H1 (cell line): ENCODE measurements around the gene SLIT2.

Experiments used
- CREB1 ChIP-seq: IDR thresholded peaks from 2 replicates; pipeline ENCODE4 v1.6.1; 2012; ENCODE audit warnings: inconsistent platforms
- CTCF ChIP-seq, 3 experiments: IDR thresholded peaks; 1 replicate in 2 of 3; 2 replicates in 1 of 3; pipeline versions ENCODE4 v1.5.1 to v1.6.1; 2011; ENCODE audit warnings: low read length in 3 of 3, mild to moderate bottlenecking in 3 of 3, inconsistent platforms in 2 of 3, low read depth in 1 of 3, moderate library complexity in 1 of 3; ENCODE audit not compliant: insufficient read depth in 1 of 3; ENCODE audit errors: control extremely low read depth in 1 of 3
- POLR2A ChIP-seq, 2 experiments: IDR thresholded peaks; 1 replicate in 1 of 2; 2 replicates in 1 of 2; pipeline ENCODE4 v1.6.1; 2011; ENCODE audit warnings: low read depth in 2 of 2, low read length in 2 of 2, mild to moderate bottlenecking in 2 of 2; ENCODE audit errors: control extremely low read depth in 1 of 2
- POLR2AphosphoS5 ChIP-seq: IDR thresholded peaks from 2 replicates; pipeline ENCODE4 v1.6.1; 2011; ENCODE audit warnings: low read depth, low read length
- TAF7 ChIP-seq: optimal IDR thresholded peaks from 2 replicates; pipeline ENCODE3; 2011; ENCODE audit warnings: low read depth, mild to moderate bottlenecking, inconsistent platforms, low read length, moderate library complexity, borderline replicate concordance
- TF ChIP-seq, protein P1 (sequence below): IDR thresholded peaks from 2 replicates; pipeline ENCODE4 v1.6.1; 2012; ENCODE audit warnings: inconsistent platforms

GRCh38 chr4:20271950-20272349, 20.2 kb downstream of the SLIT2 start:
- TF ChIP-seq TAF7 = no peak
- TF ChIP-seq POLR2A (IDR thresholded peaks at IDR 0.05; ENCODE audit: control extremely low read depth in 1 of 2, low read depth in 2 of 2, low read length in 2 of 2) = no peak
- TF ChIP-seq POLR2AphosphoS5 = no peak
- no peak for TF ChIP-seq CTCF (IDR thresholded peaks at IDR 0.05; ENCODE audit: control extremely low read depth in 1 of 3, insufficient read depth in 1 of 3, low read depth in 1 of 3, low read length in 3 of 3)
- TF ChIP-seq, protein P1, sequence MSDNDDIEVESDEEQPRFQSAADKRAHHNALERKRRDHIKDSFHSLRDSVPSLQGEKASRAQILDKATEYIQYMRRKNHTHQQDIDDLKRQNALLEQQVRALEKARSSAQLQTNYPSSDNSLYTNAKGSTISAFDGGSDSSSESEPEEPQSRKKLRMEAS = no peak
- no peak for TF ChIP-seq CREB1
